ENCODE data around the gene GSX1. TPM values are rescaled to one million over a fixed set of nuclear protein-coding genes. Genes with fewer than 3 reads are reported as not detected.
"Not testable (repeated sequence)": the region's sequence is repeated elsewhere in the genome, so short reads cannot be mapped to it uniquely, and the experiment has no call there.

GSX1 gene
- total RNA-seq, 2 experiments from 2014 or later: not detected

GRCh38 chr13:27793507-27794367 lies 1.5 kb downstream of the GSX1 start:
- ChIA-PET CTCF (interaction anchor here (2.1 kb wide), 1 partner anchor 33 kb away, joined by 8 read pairs; no protein-coding TSS in a partner anchor), POLR2A (no interaction called here)

DNA sequence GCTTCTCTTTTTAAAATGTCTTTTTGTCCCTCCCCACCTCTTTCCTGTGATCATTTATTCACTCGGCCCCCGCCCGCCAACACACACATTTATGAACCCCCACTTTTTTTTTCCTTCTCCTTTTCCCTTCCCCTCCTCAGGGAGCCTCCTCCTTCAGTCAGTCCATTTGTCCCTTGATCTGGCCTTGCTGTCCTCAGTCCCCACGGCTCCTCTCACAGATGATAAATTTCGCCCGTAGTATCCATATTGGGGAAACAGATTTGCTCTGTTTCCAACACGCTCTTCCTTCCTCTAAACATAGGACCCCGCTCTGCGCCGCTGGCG lies 2.0 kb downstream of the GSX1 start:
- ChIA-PET POLR2A (no interaction called here), CTCF (no interaction called here)

DNA sequence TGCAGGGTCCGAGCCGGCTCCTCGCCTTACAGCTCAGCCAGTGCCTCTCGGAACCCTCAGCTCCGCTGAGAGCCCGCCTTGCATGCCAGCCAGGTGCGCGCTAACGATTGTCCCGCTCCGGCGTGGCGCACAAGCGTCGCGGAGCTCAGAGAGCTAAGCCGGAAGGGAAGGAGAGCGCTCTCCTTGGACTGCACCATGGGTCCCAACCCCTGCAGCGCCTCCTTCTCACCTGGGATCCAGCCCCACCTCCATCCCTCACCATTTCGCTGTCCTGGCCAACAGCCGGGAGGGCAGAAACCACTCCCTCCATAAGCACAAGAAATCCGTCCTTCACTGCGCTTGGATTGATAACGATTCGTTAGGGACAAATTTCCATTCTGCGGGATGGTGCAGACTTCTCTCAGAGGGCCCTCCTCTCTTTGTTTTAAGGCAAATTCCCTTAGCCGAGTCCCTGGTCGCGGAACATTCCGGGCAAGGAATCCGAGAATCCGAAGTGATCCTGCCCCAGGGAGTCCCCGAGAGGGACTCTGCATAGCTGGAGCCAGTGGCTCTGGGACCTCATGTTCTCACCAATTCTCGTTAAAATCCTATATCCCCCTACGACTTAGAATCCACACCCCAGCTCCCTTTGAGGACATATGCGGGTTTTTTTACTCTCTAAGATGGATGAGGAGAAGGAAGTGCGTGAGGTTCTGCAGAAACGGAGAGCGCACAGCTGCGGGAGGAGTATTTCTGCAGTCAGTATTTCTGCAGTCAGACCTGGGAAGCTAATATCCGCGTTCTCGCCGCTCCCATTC lies 2.8 kb downstream of the GSX1 start:
- ChIA-PET POLR2A (no interaction called here), CTCF (interaction anchor here (1.0 kb wide), 1 partner anchor 10 kb away, joined by 3 read pairs; no protein-coding TSS in a partner anchor)

DNA sequence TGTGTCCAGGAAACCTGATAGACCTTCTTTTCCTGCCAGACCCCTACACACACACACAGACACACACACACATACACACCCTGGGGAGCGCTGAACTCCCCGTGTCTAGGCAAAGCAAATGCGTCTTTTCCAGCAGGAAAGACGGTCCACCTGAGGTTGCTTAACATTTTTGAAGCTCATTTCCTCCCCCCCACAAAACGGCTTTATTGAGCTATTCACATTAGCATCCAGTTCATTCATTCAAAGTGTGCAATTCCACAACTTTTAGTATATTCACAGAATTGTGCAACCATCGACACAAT lies 3.4 kb downstream of the GSX1 start:
- POLR2A ChIA-PET: no interaction called here
- CTCF ChIA-PET: interaction anchor here (1.0 kb wide), 1 partner anchor 9 kb away, joined by 3 read pairs; no protein-coding TSS in a partner anchor

DNA sequence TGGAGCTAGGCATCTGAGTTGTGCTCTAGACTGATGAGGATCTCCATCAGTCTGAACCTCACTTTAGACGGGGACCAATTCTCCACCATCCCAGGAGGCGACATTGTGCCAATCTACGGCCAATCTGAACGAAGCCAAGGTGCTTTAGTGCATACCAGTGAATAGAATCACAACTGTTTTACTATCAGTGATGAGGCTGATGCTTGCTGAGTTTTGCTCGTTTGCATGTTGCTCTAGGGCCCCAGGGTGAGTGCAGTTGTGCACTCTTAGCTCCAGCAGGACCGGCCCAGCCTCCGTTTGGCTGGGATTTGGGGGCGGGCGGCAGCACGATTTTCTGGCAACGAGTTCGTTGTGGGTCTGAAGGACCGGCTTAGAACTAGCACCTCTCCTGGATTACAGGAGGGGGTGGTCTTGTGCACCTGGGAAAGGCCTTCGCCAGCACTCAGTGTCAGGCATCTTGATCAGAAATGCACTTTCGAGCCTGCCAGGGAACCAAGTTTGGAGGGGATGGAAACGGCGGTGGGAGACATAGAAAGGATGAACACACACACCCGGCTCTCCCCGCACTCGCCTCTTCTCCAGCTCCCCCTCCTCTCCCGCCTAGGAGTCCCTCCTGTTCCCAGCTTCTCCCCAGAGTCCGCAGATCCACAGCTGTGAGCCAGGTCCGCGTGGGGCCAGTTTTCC lies 4.4 kb downstream of the GSX1 start:
- CTCF ChIA-PET: interaction anchor here (1.3 kb wide), 1 partner anchor 30 kb away, joined by 3 read pairs; no protein-coding TSS in a partner anchor

GRCh38 chr13:27797228-27797624 lies 4.9 kb downstream of the GSX1 start:
- POLR2A ChIA-PET: no interaction called here
- CTCF ChIA-PET: interaction anchor here (0.7 to 1.3 kb wide), 2 partner anchors 30 to 156 kb away, joined by 3 read pairs; no protein-coding TSS in a partner anchor

More for the DNA sequence above, 4.4 kb downstream of the GSX1 start:
- POLR2A ChIA-PET: no interaction called here

DNA sequence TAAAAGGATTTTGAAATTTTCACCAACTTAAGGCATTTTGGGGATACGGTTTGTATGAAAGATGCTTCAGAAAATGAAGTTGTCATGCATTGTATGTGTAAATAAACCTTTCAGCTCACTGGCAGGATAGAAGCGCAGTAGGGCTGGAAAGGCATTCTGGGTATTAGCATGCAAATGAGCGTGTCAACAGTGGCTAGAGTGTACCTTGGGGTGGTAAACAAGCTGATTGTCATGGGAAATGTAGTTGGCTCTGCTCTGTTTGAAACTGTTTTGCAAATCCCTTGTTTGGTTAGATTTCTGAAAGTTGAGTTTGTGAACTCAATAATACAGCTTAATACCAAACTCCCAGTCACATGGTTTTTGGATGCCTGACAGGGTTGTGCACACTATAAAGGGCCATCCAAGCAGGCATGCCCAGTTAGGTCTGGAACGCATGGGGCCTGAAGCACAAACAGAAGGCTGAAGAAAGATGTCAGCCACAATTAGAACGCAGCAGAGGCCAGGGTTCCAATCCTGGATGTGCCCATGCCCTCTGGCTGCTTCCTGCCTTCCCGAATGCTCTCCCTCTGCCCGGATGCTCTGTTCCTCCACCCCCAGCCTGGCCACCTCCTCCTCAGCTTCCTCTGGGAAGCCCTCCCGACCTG lies 14.6 kb downstream of the GSX1 start:
- ChIA-PET CTCF (no interaction called here), POLR2A (no interaction called here)

- ChIA-PET CTCF (no interaction called here), POLR2A (no interaction called here)
Observed at GRCh38 chr13:27808851-27809550, 16.7 kb downstream of the GSX1 start.

GRCh38 chr13:27810009-27810408 lies 17.7 kb downstream of the GSX1 start:
- CTCF ChIA-PET: no interaction called here
- POLR2A ChIA-PET: no interaction called here

- ChIA-PET CTCF (no interaction called here), POLR2A (no interaction called here)
Observed at GRCh38 chr13:27810461-27810860, 18.2 kb downstream of the GSX1 start.

DNA sequence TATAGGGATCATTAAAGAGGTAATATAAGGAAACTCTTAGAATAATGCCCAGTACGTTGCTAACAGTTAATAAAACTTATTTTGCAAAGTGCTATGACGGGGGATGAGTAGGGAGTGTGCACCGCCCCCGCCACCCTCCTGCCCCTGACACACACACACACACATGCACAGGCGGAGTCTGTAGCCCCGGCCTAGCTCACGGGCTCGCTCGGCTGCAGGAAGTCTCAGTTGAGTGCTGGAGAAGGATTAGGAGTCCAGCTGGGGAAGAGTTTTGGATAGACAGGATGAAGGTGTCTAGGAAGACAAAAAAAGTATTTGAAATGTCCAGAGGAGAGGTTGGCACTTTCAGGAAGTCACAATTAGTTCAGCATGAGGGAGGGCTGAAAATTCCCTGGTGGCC lies 21.5 kb downstream of the GSX1 start:
- ChIA-PET CTCF (no interaction called here), POLR2A (no interaction called here)

- POLR2A ChIA-PET: not testable (repeated sequence)
- CTCF ChIA-PET: interaction anchor here (0.7 to 1.0 kb wide), 2 partner anchors 12 to 1850 kb away, joined by 3 read pairs; no protein-coding TSS in a partner anchor
Observed at GRCh38 chr13:27817832-27818231, 25.5 kb downstream of the GSX1 start.

DNA sequence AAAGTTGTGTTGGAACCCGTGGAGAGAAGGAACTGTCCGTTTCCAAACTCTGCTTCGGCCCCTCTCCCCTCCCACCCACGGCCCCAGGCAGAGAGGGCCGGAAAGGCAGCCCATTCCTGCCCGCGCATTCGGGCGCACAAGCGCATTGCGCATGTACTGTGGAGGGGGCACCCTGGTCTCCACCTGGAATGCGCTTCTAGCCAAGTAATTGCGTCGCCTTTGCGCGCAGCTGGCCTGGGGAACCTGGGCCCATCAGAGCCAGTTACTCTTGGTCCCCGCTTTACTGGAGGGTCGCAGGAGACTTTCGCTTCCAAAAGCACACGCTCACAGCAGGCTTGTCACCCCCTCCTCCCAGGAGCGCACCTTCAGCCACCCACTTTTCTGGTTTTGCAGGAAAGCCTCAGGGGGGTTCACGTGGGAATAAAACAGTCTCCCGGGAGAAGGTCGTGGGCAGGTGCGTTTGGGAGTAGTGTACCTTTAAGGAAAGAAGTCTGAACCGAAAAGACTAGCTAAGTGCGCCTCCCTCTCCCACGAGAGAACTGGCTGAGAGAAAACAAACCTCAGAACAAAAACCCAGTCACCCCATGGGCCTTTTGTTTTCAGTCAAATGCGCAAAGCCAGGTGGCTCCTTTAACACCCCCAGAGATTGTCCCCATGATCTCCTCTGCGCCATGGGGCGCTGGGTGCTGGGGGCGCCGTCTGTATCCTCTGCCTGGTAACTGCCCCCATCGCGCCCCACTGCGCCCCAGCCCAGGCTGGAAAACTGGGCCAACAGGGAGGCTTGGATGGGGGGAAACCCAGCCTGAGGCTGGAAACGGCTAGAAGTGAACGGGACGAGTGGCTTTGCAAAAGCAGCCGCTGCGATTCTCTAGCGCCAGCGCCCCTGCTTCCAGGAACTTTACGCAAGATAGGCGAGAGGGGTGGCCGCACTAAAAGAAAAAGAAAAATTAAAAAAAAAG lies 28.5 kb downstream of the GSX1 start:
- ChIA-PET CTCF (no interaction called here), POLR2A (no interaction called here)

DNA sequence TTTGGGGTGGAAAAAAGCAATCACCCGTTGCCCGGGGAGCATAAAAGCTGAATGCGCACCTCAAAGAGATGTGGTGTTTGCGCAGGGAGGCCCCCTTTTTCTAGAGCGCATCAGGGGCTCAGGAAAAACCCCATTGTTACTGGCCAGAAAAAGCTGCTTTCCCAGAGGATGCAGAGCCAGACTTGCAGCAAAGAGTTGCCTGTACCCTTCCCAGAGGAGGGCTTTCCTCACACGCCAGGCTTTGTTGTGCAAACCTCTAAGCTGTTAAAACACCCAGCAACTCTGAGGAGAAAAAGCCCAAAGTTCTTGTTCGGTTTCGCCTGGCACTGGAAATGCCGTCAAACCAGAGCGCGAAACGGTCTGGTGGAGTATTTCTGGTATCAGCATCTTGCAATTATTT lies 29.3 kb downstream of the GSX1 start:
- ChIA-PET POLR2A (no interaction called here), CTCF (no interaction called here)

DNA sequence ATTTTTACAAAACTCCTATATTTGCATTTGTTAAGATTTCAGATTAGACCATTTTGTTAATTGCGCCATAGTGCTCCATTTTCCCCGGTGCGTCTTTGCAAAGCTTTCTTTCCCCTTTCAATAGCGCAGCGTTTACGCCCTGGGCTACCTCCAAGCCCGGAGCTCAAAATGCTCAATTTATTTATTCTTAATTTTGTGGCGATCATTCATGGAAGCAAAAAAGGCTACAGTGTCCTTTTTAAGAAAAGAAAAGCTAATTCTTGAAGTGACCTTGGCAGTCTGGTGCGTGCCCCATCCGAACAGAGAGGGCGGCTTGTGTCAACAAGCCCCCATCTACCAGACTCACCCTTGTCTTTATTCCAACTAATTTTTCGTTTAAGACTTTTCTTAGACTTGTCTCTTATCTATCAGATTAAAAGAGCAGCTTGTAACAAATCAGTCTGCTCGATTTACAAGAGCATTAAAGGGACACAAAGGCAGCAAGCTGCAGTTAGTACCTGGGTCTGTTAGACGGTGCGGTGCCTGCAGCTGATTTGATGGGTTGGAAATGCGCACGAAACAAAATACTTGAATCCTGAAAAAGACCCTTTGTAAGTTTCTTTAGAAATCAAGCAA lies 30.1 kb downstream of the GSX1 start:
- ChIA-PET POLR2A (no interaction called here), CTCF (interaction anchor here (1.0 kb wide), 2 partner anchors 44 to 461 kb away, joined by 3 read pairs; no protein-coding TSS in a partner anchor)

DNA sequence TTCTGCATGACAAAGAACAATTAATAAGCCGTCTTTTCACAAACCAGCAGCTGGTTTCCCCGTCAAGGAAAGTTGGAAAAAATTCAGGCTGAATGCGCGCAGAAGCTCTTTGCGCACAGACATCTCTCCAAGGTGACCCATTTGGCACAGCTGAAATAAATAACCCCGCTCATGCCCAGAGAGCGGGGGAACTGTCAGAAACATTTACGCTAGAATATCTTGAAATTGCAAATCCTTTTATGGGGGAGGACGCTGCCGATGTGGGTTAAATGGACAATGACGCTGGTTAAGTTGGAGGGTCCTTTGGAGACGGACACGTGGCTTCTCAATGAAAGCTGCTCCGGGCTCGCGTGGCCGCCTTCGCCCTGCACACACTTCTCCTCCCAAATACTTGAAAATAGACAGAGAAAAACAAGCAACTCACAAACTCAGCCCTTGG lies 30.6 kb downstream of the GSX1 start:
- CTCF ChIA-PET: interaction anchor here (1.0 kb wide), 2 partner anchors 45 to 462 kb away, joined by 3 read pairs; no protein-coding TSS in a partner anchor
- POLR2A ChIA-PET: no interaction called here

DNA sequence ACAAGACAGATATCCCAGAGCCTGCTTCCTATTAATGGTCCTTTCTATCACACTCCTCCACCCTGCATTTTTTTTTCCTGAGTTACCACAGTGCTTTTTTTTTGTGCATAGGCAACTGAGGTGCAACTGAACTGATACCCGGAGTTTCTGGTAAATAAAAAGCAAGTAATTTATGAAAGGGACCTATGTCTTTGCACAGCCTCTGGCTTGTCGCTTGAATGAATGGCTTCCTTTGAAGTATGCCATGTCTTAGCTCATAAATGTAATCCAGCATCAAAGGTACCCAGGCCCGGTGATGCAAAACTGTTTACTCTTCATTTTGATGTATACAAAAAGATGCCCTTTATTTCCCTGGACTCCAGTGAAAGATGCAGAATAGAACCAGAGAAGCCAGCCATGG lies 31.8 kb downstream of the GSX1 start:
- ChIA-PET POLR2A (no interaction called here), CTCF (interaction anchor here (1.1 kb wide), 1 partner anchor 449 kb away, joined by 4 read pairs; no protein-coding TSS in a partner anchor)

DNA sequence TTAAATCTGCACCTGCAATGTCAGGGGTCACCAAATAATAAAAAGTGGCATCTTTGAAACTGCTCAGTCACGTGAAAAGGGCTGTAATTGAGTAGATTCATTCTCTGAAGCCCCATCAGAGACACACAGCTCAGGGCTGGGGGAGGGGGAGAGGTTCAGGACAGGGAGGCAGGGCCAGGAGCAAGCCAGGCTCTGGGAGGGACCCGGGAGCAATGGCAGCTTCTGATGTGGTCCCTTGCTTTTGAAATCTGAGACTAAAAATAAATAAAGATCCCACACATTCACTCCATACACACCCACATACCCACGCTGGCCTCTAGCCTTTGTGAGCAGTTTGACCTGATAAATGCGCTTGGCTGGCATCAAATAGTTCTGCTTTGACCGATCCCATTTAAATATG lies 32.8 kb downstream of the GSX1 start:
- ChIA-PET POLR2A (no interaction called here), CTCF (interaction anchor here (1.1 to 5.7 kb wide), 5 partner anchors 14 to 464 kb away, joined by 3 to 36 read pairs (median 8); no protein-coding TSS in a partner anchor)
